Endometrial microvascular endothelial cells (primary cell): Measurements from ENCODE around the gene RNU5D-1. TPM values are rescaled to one million over a fixed set of nuclear protein-coding genes. Genes with fewer than 3 reads are reported as not detected.
"Not testable (repeated sequence)": the region's sequence is repeated elsewhere in the genome, so short reads cannot be mapped to it uniquely, and the experiment has no call there.

Source experiments
- in situ Hi-C: cut with HindIII; loops from 2 replicates; pipeline ENCODE4 v1.10.0; 2017; ENCODE audit warnings: low sequenced_read_pairs, low pct_unique_long_range_greater_than_20kb; ENCODE audit errors: inconsistent ontology term
- total RNA-seq: library from RNA; depleted of rRNA; stranded (reverse); fragments of >200 nt; gene quantifications from one replicate; pipeline ENCODE4 v1.2.3, GENCODE V29; 2015; ENCODE audit errors: inconsistent ontology term

Gene RNU5D-1
- not detected for total RNA-seq

- in situ Hi-C loops = no loop called here
Measured at GRCh38 chr1:44730741-44731512, at the start of gene RNU5D-1. Gene RNU5D-1 (minus strand): TSS chr1:44731170.

- in situ Hi-C loops = no loop called here
Measured at GRCh38 chr1:44780583-44781121, 49.7 kb upstream of the RNU5D-1 start.

- in situ Hi-C loops = no loop called here
Measured at GRCh38 chr1:44778705-44779576, 48.0 kb upstream of the RNU5D-1 start.

GRCh38 chr1:44777969-44778635 lies 47.1 kb upstream of the RNU5D-1 start:
- in situ Hi-C loops = no loop called here

- in situ Hi-C loops = no loop called here
Measured at GRCh38 chr1:44777547-44777946, 46.6 kb upstream of the RNU5D-1 start.

DNA sequence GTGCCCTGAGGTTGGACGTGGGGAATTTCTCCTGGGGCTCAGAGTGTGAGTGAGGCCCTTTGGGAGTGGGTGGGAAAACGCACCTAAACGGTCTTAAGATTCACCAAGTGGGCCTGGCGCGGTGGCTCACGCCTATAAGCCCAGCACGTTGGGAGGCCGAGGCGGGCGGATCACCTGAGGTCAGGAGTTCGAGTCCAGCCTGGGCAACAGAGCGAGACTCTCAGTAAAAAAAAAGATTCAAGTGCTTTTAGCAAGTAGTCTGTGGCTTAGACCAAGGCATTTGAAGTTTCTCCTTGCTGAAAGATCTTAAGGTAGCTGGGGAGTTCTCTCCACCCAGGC lies 45.7 kb upstream of the RNU5D-1 start:
- in situ Hi-C loops = no loop called here

- in situ Hi-C loops = no loop called here
Measured at GRCh38 chr1:44775930-44776729, 45.2 kb upstream of the RNU5D-1 start.

DNA sequence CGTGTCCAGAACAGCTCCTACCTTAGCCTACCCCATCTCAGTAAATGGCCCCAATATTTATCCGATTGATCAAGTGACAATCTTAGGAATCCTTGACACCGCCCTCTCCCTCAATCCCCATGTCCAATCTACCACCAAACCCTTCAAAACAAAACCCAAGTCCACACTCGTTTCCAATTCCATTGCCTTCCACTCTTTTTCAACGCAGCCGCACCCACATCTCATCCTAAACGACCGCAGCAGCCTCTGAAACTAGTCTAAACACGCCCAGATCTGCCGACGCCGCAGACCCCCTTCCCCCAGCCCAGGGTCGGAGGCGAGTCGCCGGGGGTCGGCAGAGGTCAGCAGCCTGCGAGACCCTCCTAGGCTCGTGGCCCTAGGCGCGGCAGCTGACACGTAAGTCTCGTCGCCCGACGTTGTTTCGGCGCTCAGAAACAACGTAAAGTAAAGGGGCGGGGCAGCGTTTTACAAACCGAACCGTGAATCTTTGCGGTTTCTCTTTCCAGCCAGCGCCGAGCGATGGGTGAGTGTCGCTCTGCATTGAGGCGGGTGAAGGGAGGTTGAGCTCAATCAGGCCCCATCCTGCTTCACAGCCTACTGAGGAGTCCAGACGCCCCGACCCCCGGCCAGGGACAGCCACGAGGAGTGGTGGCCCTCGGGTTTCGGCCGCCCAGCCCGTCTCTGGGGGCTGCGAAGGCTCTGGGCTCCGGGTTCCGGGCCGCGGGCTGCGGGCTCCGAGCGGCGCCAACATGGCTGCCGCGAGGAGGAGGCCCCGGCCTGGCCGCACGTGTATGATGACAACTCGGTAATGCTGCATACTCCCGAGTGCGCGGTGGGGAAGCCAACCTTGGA lies 44.3 kb upstream of the RNU5D-1 start, which contains the start of gene RPS8:
Gene RPS8, plus strand, starts transcription at position 463 of the 852 bp plus-strand sequence. Its CDS starts 57 bp downstream, at position 520.
- in situ Hi-C loops = no loop called here

- in situ Hi-C loops = not testable (repeated sequence)
Measured at GRCh38 chr1:44766421-44766820, 35.5 kb upstream of the RNU5D-1 start.

DNA sequence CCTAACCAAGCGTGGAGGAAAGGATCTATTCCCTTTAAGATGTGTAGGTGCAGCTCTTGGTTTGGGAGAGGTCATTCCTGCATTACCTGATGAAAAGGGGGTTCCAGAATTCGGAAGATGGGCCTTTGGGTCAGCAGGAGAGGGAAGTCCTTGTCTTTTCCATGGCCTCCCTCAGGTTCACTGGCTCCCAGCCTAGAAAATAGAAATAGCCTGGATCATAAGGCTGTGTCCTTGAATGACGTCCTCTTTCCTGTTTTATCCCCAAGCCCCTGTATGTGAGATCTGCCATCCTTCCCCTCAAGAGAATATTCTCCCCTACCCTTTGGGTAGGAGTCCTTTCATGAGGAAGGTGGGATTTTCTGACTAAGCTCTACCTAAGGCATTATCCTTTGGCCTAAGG lies 29.9 kb upstream of the RNU5D-1 start:
- in situ Hi-C loops = no loop called here

DNA sequence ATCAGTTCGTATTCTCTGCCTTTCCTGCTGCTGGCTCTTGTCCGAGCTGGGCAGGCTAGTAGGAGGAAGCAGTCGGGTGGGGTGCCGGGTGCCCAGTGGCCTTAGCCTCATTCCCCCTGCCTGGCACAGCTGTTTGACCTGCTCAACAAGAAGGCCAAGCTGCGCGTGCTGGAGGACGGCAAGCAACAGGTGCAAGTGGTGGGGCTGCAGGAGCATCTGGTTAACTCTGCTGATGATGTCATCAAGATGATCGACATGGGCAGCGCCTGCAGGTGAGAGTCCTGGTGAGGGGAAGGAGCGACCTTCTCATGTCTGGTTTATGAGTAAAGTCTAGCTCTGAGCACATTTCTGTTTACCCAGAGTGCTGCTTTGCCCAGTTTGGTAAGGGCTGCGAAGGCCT lies 28.1 kb upstream of the RNU5D-1 start:
- in situ Hi-C loops = no loop called here

GRCh38 chr1:44757420-44757819 lies 26.4 kb upstream of the RNU5D-1 start:
- in situ Hi-C loops = no loop called here

- in situ Hi-C loops = no loop called here
Measured at GRCh38 chr1:44747878-44748277, 16.9 kb upstream of the RNU5D-1 start.

DNA sequence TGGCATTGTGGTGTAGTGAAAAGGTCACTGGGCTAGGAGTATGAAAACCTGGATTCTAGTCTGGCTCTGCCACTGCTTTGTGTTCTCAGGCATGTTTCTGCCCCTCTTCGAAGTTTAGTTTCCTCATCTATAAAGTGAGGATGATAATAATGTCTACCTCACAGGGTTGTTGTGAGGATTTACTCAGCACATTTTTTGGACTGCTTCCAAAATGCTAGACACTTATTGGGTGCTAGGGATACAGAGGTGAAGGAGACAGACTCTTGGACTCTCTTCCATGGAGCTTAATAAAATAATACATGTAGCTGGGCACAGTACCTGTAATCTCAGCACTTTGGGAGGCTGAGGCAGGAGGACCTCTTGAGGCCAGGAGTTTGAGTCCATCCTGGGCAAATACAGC lies 12.2 kb upstream of the RNU5D-1 start:
- in situ Hi-C loops = no loop called here

GRCh38 chr1:44740179-44740617 lies 9.2 kb upstream of the RNU5D-1 start:
- in situ Hi-C loops = no loop called here

- in situ Hi-C loops = no loop called here
Measured at GRCh38 chr1:44739307-44740178, 8.6 kb upstream of the RNU5D-1 start, which contains the start of gene KIF2C. Gene KIF2C (plus strand): TSS chr1:44739837. CDS start chr1:44739933, 96 bp downstream.

DNA sequence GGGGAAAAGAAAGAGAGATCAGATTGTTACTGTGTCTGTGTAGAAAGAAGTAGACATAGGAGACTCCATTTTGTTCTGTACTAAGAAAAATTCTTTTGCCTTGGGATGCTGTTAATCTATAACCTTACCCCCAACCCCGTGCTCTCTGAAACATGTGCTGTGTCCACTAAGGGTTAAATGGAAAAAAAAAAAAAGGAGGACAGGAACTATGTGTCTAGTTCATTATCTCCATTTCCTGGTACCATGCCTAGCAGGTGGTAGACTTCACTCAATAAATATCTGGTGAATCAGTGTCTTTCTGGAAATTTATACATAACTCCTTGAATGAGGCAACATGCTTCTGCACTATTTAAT lies 8.0 kb upstream of the RNU5D-1 start:
- in situ Hi-C loops = not testable (repeated sequence)
